IMR-90 (cell line): ENCODE data around the gene ZNHIT6. TPM values are rescaled to one million over a fixed set of nuclear protein-coding genes. Genes with fewer than 3 reads are reported as not detected.

Experiments
- ATAC-seq: fragments of 200-7000 bp; cut with Tn5 transposase; 2 replicates; pipeline ENCODE4 v1.9.1; 2020; ENCODE audit warnings: low read depth, mild to moderate bottlenecking, moderate library complexity
- BruUV-seq: library from RNA; stranded (reverse); fragments of 400-500 nt; replicated peaks from 2 replicates; lab custom pipeline; 2021; lab: Mats Ljungman, UMichigan
- CTCF ChIA-PET: fragments of 300-600 bp; formaldehyde crosslinking; extraction: SDS; loops from one replicate; lab custom pipeline; 2021; ENCODE audit warnings: antibody characterized with exemption; lab: Yijun Ruan, JAX
- POLR2A ChIA-PET: fragments of 300-600 bp; sonication (Branson Sonifier 250); formaldehyde crosslinking; loops from one replicate; lab custom pipeline; 2022; ENCODE audit warnings: antibody characterized with exemption; ENCODE audit not compliant: unreplicated experiment; lab: Charles Lee
- DNase-seq: peaks from one replicate; pipeline ENCODE4 v3.0.0; 2013
- H2AFZ ChIP-seq: replicated peaks from 2 replicates; pipeline ENCODE3; 2013; ENCODE audit warnings: low read length, mild to moderate bottlenecking; ENCODE audit not compliant: poor library complexity
- H2AK5ac ChIP-seq: 2 replicates; pipeline ENCODE4 v1.6.1; 2013; ENCODE audit warnings: low read depth, low read length, inconsistent platforms
- H2AK9ac ChIP-seq: replicated peaks from 2 replicates; pipeline ENCODE3; 2013; ENCODE audit warnings: mild to moderate bottlenecking, low read depth, low read length, moderate library complexity; ENCODE audit not compliant: poor library complexity
- H2BK120ac ChIP-seq: 2 replicates; pipeline ENCODE4 v1.6.1; 2013; ENCODE audit warnings: low read depth, low read length, inconsistent platforms
- H2BK15ac ChIP-seq: 3 replicates; pipeline ENCODE4 v1.6.1; 2013; ENCODE audit warnings: low read depth, low read length, inconsistent platforms
- H2BK20ac ChIP-seq: 2 replicates; pipeline ENCODE4 v1.6.1; 2013; ENCODE audit warnings: low read depth, mild to moderate bottlenecking, inconsistent platforms, low read length, moderate library complexity
- H2BK5ac ChIP-seq: 2 replicates; pipeline ENCODE4 v1.6.1; 2013; ENCODE audit warnings: mild to moderate bottlenecking, low read depth, low read length, inconsistent platforms; ENCODE audit not compliant: poor library complexity, severe bottlenecking
- H3K14ac ChIP-seq: replicated peaks from 2 replicates; pipeline ENCODE4 v1.6.1; 2013; ENCODE audit warnings: low read depth, low read length, inconsistent platforms
- H3K18ac ChIP-seq: 2 replicates; pipeline ENCODE4 v1.6.1; 2013; ENCODE audit warnings: low read depth, low read length, control low read depth
- H3K23ac ChIP-seq: 2 replicates; pipeline ENCODE4 v1.6.1; 2013; ENCODE audit warnings: low read depth, low read length, inconsistent platforms
- H3K27ac ChIP-seq: 2 replicates; pipeline ENCODE4 v1.5.1; 2013; ENCODE audit warnings: mild to moderate bottlenecking, control low read depth, low read length; ENCODE audit not compliant: insufficient read depth
- H3K27me3 ChIP-seq: 2 replicates; pipeline ENCODE4 v1.6.1; 2013; ENCODE audit warnings: low read length; ENCODE audit not compliant: control insufficient read depth, insufficient read depth
- H3K36me3 ChIP-seq: 2 replicates; pipeline ENCODE4 v1.6.1; 2013; ENCODE audit warnings: low read length, mixed read lengths; ENCODE audit not compliant: control insufficient read depth, insufficient read depth
- H3K4ac ChIP-seq: 2 replicates; pipeline ENCODE4 v1.6.1; 2013; ENCODE audit warnings: low read depth, low read length, inconsistent platforms
- H3K4me1 ChIP-seq: 2 replicates; pipeline ENCODE4 v1.6.1; 2013; ENCODE audit warnings: low read length, mixed read lengths; ENCODE audit not compliant: control insufficient read depth, insufficient read depth
- H3K4me2 ChIP-seq: 2 replicates; pipeline ENCODE4 v1.6.1; 2013; ENCODE audit warnings: low read depth, mild to moderate bottlenecking, control low read depth, low read length, moderate library complexity
- H3K4me3 ChIP-seq: 2 replicates; pipeline ENCODE4 v1.5.1; 2013; ENCODE audit warnings: low read depth, mild to moderate bottlenecking, control low read depth, low read length, moderate library complexity; ENCODE audit not compliant: insufficient read depth
- H3K56ac ChIP-seq: 2 replicates; pipeline ENCODE4 v1.6.1; 2013; ENCODE audit warnings: low read length, inconsistent platforms; ENCODE audit not compliant: insufficient read depth; ENCODE audit errors: extremely low read depth
- H3K79me1 ChIP-seq, 2 experiments: 2 replicates each; pipeline ENCODE4 v1.6.1; 2013; ENCODE audit warnings: low read length in 2 of 2, inconsistent platforms in 1 of 2, low read depth in 1 of 2
- H3K9ac ChIP-seq: 2 replicates; pipeline ENCODE4 v1.6.1; 2013; ENCODE audit warnings: low read depth, low read length, control low read depth
- H3K9me1 ChIP-seq: 2 replicates; pipeline ENCODE4 v1.6.1; 2013; ENCODE audit warnings: low read length, inconsistent platforms; ENCODE audit not compliant: insufficient read depth
- H3K9me3 ChIP-seq: 2 replicates; pipeline ENCODE4 v1.6.1; 2013; ENCODE audit warnings: low read length; ENCODE audit not compliant: control insufficient read depth, insufficient read depth
- H4K20me1 ChIP-seq: 2 replicates; pipeline ENCODE4 v1.6.1; 2013; ENCODE audit warnings: low read length, inconsistent platforms; ENCODE audit not compliant: insufficient read depth
- H4K5ac ChIP-seq: 2 replicates; pipeline ENCODE4 v1.6.1; 2013; ENCODE audit warnings: mild to moderate bottlenecking, low read depth, low read length, control low read depth
- H4K8ac ChIP-seq, 2 experiments: 2 replicates each; pipeline ENCODE4 v1.6.1; 2013; ENCODE audit warnings: low read depth in 2 of 2, low read length in 2 of 2, control low read depth in 1 of 2, inconsistent platforms in 1 of 2
- H4K91ac ChIP-seq: 2 replicates; pipeline ENCODE4 v1.6.1; 2013; ENCODE audit warnings: low read depth, low read length, inconsistent platforms; ENCODE audit not compliant: insufficient read depth
- BHLHE40 ChIP-seq: fragments of 150-350 bp; IDR thresholded peaks from 2 replicates; pipeline ENCODE4 v1.6.1; 2016; ENCODE audit warnings: mild to moderate bottlenecking, low read depth, low read length
- CEBPB ChIP-seq: IDR thresholded peaks from 2 replicates; pipeline ENCODE4 v1.6.1; 2012; ENCODE audit warnings: low read depth, low read length, improper control_type of control experiment
- CHD1 ChIP-seq: IDR thresholded peaks from 2 replicates; pipeline ENCODE4 v1.6.1; 2012; ENCODE audit warnings: low read depth, low read length, improper control_type of control experiment
- FOS ChIP-seq: fragments of 150-350 bp; IDR thresholded peaks from 2 replicates; pipeline ENCODE4 v1.6.1; 2016; ENCODE audit warnings: low read depth, low read length
- MAFK ChIP-seq: IDR thresholded peaks from 2 replicates; pipeline ENCODE4 v1.6.1; 2012; ENCODE audit warnings: low read depth, low read length, improper control_type of control experiment
- MAZ ChIP-seq: IDR thresholded peaks from 2 replicates; pipeline ENCODE4 v1.6.1; 2012; ENCODE audit warnings: low read depth, mild to moderate bottlenecking, low read length, improper control_type of control experiment, moderate library complexity, borderline replicate concordance
- MXI1 ChIP-seq: IDR thresholded peaks from 2 replicates; pipeline ENCODE4 v1.6.1; 2012; ENCODE audit warnings: low read depth, mild to moderate bottlenecking, low read length, moderate library complexity, borderline replicate concordance
- NFE2L2 ChIP-seq: fragments of 150-350 bp; IDR thresholded peaks from 2 replicates; pipeline ENCODE4 v1.6.1; 2016; ENCODE audit warnings: low read depth, mild to moderate bottlenecking, low read length
- POLR2A ChIP-seq: IDR thresholded peaks from 2 replicates; pipeline ENCODE4 v1.6.1; 2012; ENCODE audit warnings: mild to moderate bottlenecking, low read depth, low read length
- RAD21 ChIP-seq: IDR thresholded peaks from 2 replicates; pipeline ENCODE4 v1.6.1; 2012; ENCODE audit warnings: low read length, improper control_type of control experiment
- RCOR1 ChIP-seq: IDR thresholded peaks from 2 replicates; pipeline ENCODE4 v1.6.1; 2012; ENCODE audit warnings: mild to moderate bottlenecking, low read length, improper control_type of control experiment; ENCODE audit not compliant: insufficient replicate concordance
- RFX5 ChIP-seq: IDR thresholded peaks from 2 replicates; pipeline ENCODE4 v1.8.0; 2012; ENCODE audit warnings: low read depth, mild to moderate bottlenecking, low read length, moderate library complexity
- SMC3 ChIP-seq: fragments of 150-350 bp; IDR thresholded peaks from 2 replicates; pipeline ENCODE4 v1.6.1; 2016; ENCODE audit warnings: low read depth, mild to moderate bottlenecking, antibody characterized with exemption, low read length, moderate library complexity
- WGBS, 2 experiments: methylation state at CpG; one replicate each; pipeline versions ENCODE4 v1.1.5 to v1.1.7; 2013; ENCODE audit warnings: missing lambda C conversion rate in 2 of 2; ENCODE audit not compliant: insufficient read length in 1 of 2; ENCODE audit errors: extremely low coverage in 2 of 2; 5-methylcytosine and 5-hydroxymethylcytosine counted together
- dilution Hi-C: fragments of 300-500 bp; cut with HindIII; formaldehyde crosslinking; loops from one replicate; pipeline ENCODE4 v1.14.3; 2018; ENCODE audit warnings: low sequenced_read_pairs; ENCODE audit not compliant: unreplicated experiment
- in situ Hi-C: fragments of 300-500 bp; cut with MboI; formaldehyde crosslinking; loops from 3 replicates; pipeline ENCODE4 v1.14.3; 2019; ENCODE audit warnings: low sequenced_read_pairs, inconsistent platforms, mixed read lengths
- intact Hi-C: fragments of 100-400 bp; cut with micrococcal nuclease; formaldehyde crosslinking; loops from 2 replicates; pipeline ENCODE4 v1.10.0; 2022
- polyA plus RNA-seq, 3 experiments: library from polyadenylated mRNA; depleted of rRNA; stranded (reverse); fragments of >200 nt; gene quantifications; 2 replicates each; pipeline ENCODE4 v1.2.3, GENCODE V29; 2012; ENCODE audit warnings: low replicate concordance in 1 of 3
- total RNA-seq: library from RNA; depleted of rRNA; stranded (reverse); fragments of >200 nt; gene quantifications from 2 replicates; pipeline ENCODE4 v1.2.3, GENCODE V29; 2012
- TF ChIP-seq, protein P1 (sequence below): conservative IDR thresholded peaks from 2 replicates; pipeline ENCODE4 v1.5.1; 2012; ENCODE audit warnings: mild to moderate bottlenecking, low read depth, low read length, improper control_type of control experiment
- TF ChIP-seq, protein P2 (sequence below): fragments of 150-350 bp; IDR thresholded peaks from 2 replicates; pipeline ENCODE4 v1.6.1; 2016; ENCODE audit warnings: low read depth, mild to moderate bottlenecking, low read length, moderate library complexity, borderline replicate concordance
- TF ChIP-seq, protein P3 (sequence below): fragments of 150-350 bp; IDR thresholded peaks from 2 replicates; pipeline ENCODE4 v1.6.1; 2017; ENCODE audit warnings: mild to moderate bottlenecking, antibody characterized with exemption, low read length, low read depth

Gene ZNHIT6
- total and polyA plus RNA-seq, 2 of the 4 experiments (the other 2 are of a cell fraction), result 9.0 to 13.7 TPM

DNA sequence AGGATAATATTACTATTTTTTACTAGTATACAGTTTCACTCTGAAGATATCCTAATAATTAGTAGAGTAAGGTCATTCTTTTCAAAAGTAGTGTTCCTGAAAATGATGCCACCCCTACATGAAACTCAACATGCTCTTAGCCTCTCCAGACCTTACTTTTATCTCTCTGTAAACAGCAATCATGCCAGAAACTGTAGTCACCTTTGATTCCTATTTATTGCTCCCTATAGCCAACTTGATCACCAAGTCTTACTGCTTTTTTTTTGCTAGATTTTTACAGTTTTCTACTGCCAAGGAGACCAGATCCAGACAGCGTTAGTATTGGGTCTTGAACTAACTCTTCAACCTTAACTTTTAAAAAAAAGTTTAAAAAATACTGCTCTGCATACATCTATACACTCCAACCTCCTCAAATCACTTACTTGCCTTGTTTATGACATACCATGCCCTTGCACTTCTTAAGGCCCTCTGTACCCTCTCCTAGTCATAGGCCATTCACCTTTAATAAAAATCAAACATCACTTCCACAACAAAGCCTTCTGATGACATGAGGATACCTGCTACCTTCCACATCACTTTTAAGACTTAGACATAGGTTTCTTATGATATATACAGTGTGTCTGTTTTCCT lies 36.1 kb downstream of the ZNHIT6 start:
- CTCF ChIA-PET, result no interaction called here
- H3K14ac ChIP-seq, result no peak overlapping the region; the same call in 1 of the 2 replicates
- H3K36me3 ChIP-seq, result peaks cover 12% of the 10 kb centered on the region
- ATAC-seq, result no peak
- no peak overlapping the region for H3K4ac ChIP-seq
- DNase-seq, result no peak
- TF ChIP-seq POLR2A (no peak), FOS (no peak), RFX5 (no peak), SMC3 (no peak), MXI1 (no peak), CEBPB (no peak), BHLHE40 (no peak), MAZ (no peak), CHD1 (no peak), RCOR1 (no peak), RAD21 (no peak), NFE2L2 (no peak), MAFK (no peak)
- TF ChIP-seq, protein P1, sequence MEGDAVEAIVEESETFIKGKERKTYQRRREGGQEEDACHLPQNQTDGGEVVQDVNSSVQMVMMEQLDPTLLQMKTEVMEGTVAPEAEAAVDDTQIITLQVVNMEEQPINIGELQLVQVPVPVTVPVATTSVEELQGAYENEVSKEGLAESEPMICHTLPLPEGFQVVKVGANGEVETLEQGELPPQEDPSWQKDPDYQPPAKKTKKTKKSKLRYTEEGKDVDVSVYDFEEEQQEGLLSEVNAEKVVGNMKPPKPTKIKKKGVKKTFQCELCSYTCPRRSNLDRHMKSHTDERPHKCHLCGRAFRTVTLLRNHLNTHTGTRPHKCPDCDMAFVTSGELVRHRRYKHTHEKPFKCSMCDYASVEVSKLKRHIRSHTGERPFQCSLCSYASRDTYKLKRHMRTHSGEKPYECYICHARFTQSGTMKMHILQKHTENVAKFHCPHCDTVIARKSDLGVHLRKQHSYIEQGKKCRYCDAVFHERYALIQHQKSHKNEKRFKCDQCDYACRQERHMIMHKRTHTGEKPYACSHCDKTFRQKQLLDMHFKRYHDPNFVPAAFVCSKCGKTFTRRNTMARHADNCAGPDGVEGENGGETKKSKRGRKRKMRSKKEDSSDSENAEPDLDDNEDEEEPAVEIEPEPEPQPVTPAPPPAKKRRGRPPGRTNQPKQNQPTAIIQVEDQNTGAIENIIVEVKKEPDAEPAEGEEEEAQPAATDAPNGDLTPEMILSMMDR, result no peak
- TF ChIP-seq, protein P2, sequence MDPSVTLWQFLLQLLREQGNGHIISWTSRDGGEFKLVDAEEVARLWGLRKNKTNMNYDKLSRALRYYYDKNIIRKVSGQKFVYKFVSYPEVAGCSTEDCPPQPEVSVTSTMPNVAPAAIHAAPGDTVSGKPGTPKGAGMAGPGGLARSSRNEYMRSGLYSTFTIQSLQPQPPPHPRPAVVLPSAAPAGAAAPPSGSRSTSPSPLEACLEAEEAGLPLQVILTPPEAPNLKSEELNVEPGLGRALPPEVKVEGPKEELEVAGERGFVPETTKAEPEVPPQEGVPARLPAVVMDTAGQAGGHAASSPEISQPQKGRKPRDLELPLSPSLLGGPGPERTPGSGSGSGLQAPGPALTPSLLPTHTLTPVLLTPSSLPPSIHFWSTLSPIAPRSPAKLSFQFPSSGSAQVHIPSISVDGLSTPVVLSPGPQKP, result no peak
- TF ChIP-seq, protein P3, sequence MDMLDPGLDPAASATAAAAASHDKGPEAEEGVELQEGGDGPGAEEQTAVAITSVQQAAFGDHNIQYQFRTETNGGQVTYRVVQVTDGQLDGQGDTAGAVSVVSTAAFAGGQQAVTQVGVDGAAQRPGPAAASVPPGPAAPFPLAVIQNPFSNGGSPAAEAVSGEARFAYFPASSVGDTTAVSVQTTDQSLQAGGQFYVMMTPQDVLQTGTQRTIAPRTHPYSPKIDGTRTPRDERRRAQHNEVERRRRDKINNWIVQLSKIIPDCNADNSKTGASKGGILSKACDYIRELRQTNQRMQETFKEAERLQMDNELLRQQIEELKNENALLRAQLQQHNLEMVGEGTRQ, result no peak
- peaks cover 6 to 8% of the 10 kb centered on the region in 2 experiments; a peak in 1 of 4 replicates for H3K79me1 ChIP-seq
- dilution Hi-C loops (no loop called here), in situ Hi-C loops (no loop called here), intact Hi-C loops (no loop called here)
- no peak overlapping the region for H3K4me2 ChIP-seq
- H3K23ac ChIP-seq, result no peak overlapping the region
- no peak overlapping the region; a peak in 1 of 4 replicates for H4K8ac ChIP-seq
- BruUV-seq, result no TSS peak
- H3K9me1 ChIP-seq, result 0 out of 2 replicates have a peak, but pooled peaks cover 2% of the 10 kb centered on the region
- H2AK5ac ChIP-seq, result no peak overlapping the region
- no peak overlapping the region for H3K9ac ChIP-seq
- H3K9me3 ChIP-seq, result no peaks in the 10 kb centered on the region
- H2BK120ac ChIP-seq, result no peak overlapping the region
- H4K91ac ChIP-seq, result no peak overlapping the region
- H2BK20ac ChIP-seq, result no peak overlapping the region
- H2BK15ac ChIP-seq, result no peak overlapping the region
- WGBS, 2 experiments, result 100% methylated on average over 1 of the region's 1 CpG; no CpG with 5 or more reads in 1 of the 2 experiments
- no peak overlapping the region for H2BK5ac ChIP-seq
- no peak overlapping the region for H2AFZ ChIP-seq
- H4K20me1 ChIP-seq, result no peaks in the 10 kb centered on the region
- no peak overlapping the region for H3K56ac ChIP-seq
- H3K27me3 ChIP-seq, result no peaks in the 10 kb centered on the region
- no peak overlapping the region for H3K4me3 ChIP-seq
- H3K4me1 ChIP-seq, result no peaks in the 10 kb centered on the region
- no peak overlapping the region for H4K5ac ChIP-seq
- H2AK9ac ChIP-seq, result no peak overlapping the region
- H3K18ac ChIP-seq, result no peak overlapping the region
- H3K27ac ChIP-seq, result no peak overlapping the region
- POLR2A ChIA-PET, result no interaction called here
